GM12891 (cell line): ENCODE data around the gene ARHGAP12.

Experiments used
- DNase-seq: peaks from one replicate; pipeline ENCODE4 v3.0.0; 2011; ENCODE audit warnings: low spot score; ENCODE audit not compliant: insufficient read length
- FAIRE-seq: peaks from 2 replicates; lab custom pipeline; 2011; peaks lifted over from hg19 to GRCh38; lab: Jason Lieb, UNC
- PAX5 ChIP-seq: IDR thresholded peaks from 2 replicates; pipeline ENCODE4 v1.6.1; 2011; ENCODE audit warnings: low read length, moderate library complexity, mild to moderate bottlenecking; ENCODE audit not compliant: insufficient read depth, severe bottlenecking
- POLR2A ChIP-seq: IDR thresholded peaks from 2 replicates; pipeline ENCODE4 v1.6.1; 2011; ENCODE audit warnings: low read depth, low read length, control low read depth
- POLR2AphosphoS5 ChIP-seq: IDR thresholded peaks from 2 replicates; pipeline ENCODE4 v1.6.1; 2011; ENCODE audit warnings: low read depth, low read length, control low read depth
- POU2F2 ChIP-seq: IDR thresholded peaks from 2 replicates; pipeline ENCODE4 v1.6.1; 2011; ENCODE audit warnings: low read depth, mild to moderate bottlenecking, control low read depth, low read length, moderate library complexity
- SPI1 ChIP-seq: IDR thresholded peaks from 2 replicates; pipeline ENCODE4 v1.6.1; 2011; ENCODE audit warnings: low read depth, low read length, control low read depth
- TAF1 ChIP-seq: IDR thresholded peaks from 2 replicates; pipeline ENCODE4 v1.6.1; 2011; ENCODE audit warnings: low read depth, low read length, control low read depth

ARHGAP12 gene

GRCh38 chr10:31820096-31820495 is 108.5 kb downstream of the ARHGAP12 start:
- no peak for TF ChIP-seq TAF1
- no peak for TF ChIP-seq POLR2A
- FAIRE-seq = no peak
- DNase-seq = no peak

GRCh38 chr10:31819391-31819820 is 109.2 kb downstream of the ARHGAP12 start:
- DNase-seq (no peak), FAIRE-seq (no peak)
- TF ChIP-seq PAX5 (no peak), SPI1 (no peak), POLR2A (no peak), TAF1 (no peak)

GRCh38 chr10:31816318-31816717 is 112.3 kb downstream of the ARHGAP12 start:
- TF ChIP-seq TAF1 (no peak), POLR2A (no peak), PAX5 (no peak), POLR2AphosphoS5 (no peak), SPI1 (no peak)
- peak; percentile 41 for FAIRE-seq

DNA sequence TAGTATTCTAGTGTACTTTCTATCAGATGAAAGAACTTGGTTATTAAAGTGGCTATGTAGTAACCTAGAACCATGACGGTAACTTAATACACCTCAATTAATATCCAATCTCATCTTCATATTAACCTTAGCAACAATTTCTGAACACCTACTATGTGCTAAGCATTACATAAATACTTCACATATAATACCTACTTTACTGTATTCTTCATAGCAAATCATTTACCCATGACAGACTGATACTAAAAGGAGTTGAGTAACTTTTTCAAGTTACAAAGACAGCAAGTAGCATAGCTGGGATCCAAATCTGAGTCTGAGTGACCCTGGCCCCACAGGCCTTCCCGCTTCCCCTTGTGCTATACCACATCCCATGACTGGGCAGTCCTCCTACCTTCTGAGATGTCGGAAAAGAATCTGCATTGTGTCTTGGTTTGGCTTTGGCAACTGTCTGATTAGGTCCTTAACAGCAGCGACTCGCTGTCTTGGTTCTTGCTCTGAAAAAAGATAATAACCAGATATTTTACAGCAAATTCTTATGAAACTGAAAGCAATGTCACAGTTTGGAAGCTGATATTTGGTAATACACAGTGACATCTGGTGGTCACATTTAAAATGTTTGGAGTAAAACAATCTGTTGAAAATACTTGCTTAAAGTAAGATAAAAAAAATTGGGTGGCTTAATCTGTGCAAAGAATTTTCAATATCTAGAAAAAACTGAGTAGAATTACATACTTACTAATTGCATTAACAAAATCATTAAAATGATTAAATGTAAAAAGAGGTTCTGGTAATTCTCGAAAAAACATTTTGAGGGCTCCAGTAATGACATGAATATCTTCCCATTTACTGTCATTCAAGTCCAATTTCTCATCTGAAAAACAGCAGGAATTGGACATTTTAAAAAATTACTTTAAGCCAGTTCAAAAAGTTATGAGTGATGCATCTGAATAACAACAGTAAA is 120.1 kb downstream of the ARHGAP12 start:
- no peak for DNase-seq
- TF ChIP-seq SPI1 = peak; percentile 58
- TF ChIP-seq POU2F2 = no peak
- peak; percentile 95 for FAIRE-seq

More at GRCh38 chr10:31816318-31816717, 112.3 kb downstream of the ARHGAP12 start:
- DNase-seq = no peak

- FAIRE-seq = no peak
- TF ChIP-seq PAX5 (no peak), POLR2AphosphoS5 (no peak), POLR2A (no peak), SPI1 (no peak), POU2F2 (no peak), TAF1 (no peak)
- DNase-seq = no peak
Measured at GRCh38 chr10:31804352-31804810, 124.2 kb downstream of the ARHGAP12 start.

DNA sequence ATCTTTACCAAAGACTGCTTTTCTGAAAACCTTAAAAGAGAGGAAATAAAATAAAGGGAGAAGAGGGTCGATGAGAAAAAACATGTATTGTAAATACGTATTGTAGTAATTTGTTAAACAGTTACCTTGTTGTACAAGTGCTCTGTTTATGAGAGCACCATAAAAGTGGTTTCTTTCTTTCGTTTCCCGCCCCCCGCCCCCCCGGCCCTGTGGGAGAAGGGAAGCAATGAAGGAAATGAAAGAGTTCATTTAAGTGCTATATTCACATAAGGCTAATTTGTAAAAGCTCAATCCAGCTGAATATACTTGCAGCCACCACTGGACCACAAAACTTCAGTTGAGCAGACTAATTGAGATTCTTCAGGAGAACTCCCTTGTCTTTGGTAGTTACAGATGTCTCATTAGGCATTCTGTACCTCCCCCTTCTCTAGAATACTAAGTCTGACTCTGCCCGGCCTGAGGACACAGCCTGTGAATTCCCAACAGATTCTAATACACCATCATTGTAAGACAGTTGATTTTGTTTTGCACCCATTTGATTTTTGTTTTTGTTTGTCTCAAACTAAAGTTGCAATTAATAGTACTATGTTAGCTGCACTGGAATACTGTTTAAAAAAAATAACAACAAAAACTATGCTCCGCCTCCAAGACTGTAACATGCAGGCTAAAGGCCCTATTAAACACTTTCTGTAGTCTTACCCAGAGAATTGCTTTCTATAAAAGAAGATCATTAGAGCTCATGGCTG is 124.9 kb downstream of the ARHGAP12 start:
- DNase-seq (no peak), FAIRE-seq (no peak)
- TF ChIP-seq POLR2A (no peak), SPI1 (no peak), PAX5 (no peak), TAF1 (no peak), POU2F2 (no peak), POLR2AphosphoS5 (no peak)

DNA sequence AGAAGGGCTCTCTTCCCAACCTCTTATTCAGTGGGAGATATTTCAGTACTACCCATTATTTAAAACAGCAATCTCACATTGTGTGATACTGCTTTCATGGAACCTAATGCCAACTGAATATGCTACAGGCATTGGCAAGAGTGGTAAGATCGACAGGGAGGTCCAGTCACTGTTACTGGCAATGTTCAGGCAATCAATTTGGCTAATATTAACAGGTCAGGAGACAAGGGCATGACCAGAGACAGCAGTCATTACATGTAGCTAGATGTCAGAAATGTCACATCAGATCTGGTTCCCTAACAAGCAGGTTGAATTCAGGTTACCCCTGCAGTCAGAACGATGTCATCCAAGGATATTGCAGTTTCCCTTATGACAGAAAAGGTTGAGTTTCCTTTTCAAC is 129.4 kb downstream of the ARHGAP12 start:
- TF ChIP-seq POLR2A (no peak), TAF1 (no peak), PAX5 (no peak), SPI1 (no peak), POLR2AphosphoS5 (no peak), POU2F2 (no peak)
- DNase-seq (no peak), FAIRE-seq (no peak)

DNA sequence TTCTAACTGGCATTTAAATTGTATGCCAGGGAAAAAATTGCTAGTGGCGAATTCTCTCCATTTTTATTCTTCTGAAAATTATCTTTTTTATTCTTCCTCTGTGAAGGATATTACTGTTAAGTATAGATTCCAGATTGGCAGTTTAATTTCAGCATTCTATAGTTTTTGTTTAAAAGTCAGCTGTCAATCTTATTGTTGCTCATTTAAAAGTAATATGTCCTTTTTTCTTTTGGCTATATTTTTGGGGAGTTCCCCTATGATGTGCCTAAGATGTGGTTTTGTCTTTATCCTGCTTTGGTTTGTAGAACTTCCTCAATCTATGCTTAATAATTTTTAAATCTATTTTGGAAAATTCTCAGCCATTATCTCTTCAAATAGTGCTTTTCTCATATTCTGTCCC is 135.9 kb downstream of the ARHGAP12 start:
- FAIRE-seq = no peak
- DNase-seq = no peak
- TF ChIP-seq POLR2A (no peak), POLR2AphosphoS5 (no peak), SPI1 (no peak), POU2F2 (no peak), TAF1 (no peak), PAX5 (no peak)

DNA sequence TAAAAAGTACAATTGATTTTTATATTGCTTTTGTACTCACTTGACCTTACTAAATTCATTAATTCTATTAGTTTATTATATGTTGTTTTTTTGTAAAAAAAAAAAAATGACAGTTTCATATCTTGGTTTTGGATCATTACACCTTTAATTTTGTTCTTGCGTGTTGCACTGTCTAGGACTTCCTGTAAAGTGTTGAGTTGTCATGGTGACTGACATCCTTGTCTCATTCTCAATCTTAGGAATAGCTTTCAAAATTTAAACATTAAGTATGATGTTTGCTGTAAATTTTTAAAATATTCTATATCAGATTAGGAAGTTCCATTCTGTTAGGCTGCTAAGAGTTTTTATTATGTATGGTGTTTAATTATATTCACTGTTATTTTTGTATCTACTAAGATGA is 139.1 kb downstream of the ARHGAP12 start:
- TF ChIP-seq POLR2AphosphoS5 = no peak
- no peak for TF ChIP-seq SPI1
- TF ChIP-seq TAF1 = no peak
- no peak for TF ChIP-seq POU2F2
- TF ChIP-seq PAX5 = no peak
- no peak for TF ChIP-seq POLR2A
- FAIRE-seq (no peak), DNase-seq (no peak)

DNA sequence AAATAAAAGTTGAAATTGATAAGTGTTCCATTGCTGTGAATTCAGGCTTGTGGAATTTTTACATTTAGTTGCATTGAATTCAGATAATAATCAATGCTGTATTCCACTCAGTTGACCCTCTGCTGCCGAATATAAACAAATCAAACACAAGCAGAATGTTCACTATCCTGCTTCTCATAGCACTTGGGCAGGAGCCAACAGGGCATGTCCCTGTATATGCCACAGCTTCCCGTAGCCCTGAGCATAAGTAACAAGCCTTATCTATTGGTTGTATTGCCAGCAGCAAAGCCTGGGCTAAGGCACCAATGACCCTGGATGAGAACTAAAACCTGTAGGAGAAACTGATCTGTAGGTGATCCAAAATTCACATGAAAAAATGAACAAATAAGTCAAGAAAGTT is 145.9 kb downstream of the ARHGAP12 start:
- TF ChIP-seq TAF1 (no peak), POU2F2 (no peak), PAX5 (no peak), POLR2A (no peak), POLR2AphosphoS5 (no peak), SPI1 (no peak)
- DNase-seq (no peak), FAIRE-seq (no peak)
